ENCODE results near the gene NRCAM. TPM values are rescaled to one million over a fixed set of nuclear protein-coding genes. Genes with fewer than 3 reads are reported as not detected.

NRCAM gene
- total RNA-seq, 1 experiment from 2014 or later: 1.1 TPM

DNA sequence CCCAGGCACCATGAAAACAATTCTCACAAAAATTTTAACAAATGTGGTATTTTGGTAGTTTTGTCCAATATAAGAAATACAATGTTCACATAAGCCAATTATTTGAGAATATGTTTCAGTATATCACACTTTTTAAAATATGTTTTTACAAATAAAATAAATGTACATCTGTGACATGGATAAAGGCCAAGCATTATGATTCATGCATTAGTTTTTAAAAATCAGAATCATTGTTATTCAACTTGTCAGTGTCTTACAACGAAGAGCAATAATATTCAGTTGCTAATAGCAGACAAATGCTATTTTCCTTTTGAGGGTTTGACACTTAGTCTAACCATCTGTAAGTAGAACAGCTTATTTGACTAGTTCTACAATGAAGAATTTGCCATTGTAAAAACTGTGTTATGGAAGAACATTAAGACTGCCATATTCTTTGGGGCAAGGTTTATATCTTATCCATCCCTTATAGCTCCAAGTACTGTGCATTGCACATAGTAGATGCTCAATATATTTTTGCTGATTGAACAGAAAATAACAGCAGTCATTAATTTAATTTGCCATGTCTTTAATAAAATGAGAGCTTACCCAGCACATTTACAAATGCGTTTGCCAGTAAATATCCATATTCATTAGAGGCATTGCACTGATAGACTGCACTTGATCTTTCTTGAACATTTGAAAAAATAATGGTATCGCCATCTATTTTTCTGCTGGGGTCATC lies 258.7 kb downstream of the NRCAM start:
- intact Hi-C loops (cut with micrococcal nuclease): no loop called here
- Mint-ChIP-seq H3K4me1 (ENCODE audit: insufficient read depth, unreplicated experiment) (peaks cover 9% of the 10 kb centered on the region), H3K27ac (ENCODE audit: low read depth, unreplicated experiment) (no peak overlapping the region), H3K36me3 (ENCODE audit: insufficient read depth, unreplicated experiment) (no peaks in the 10 kb centered on the region), H3K27me3 (ENCODE audit: insufficient read depth, unreplicated experiment) (no peaks in the 10 kb centered on the region), H3K4me3 (ENCODE audit: unreplicated experiment) (no peak overlapping the region), H3K9me3 (ENCODE audit: unreplicated experiment) (no peaks in the 10 kb centered on the region)
- DNase-seq (ENCODE audit: unreplicated experiment): no peak
- ChIA-PET CTCF (interaction anchor here (0.6 kb wide), 1 partner anchor 402 kb away, joined by 3 read pairs; no protein-coding TSS in a partner anchor), POLR2A (interaction anchor here (0.8 kb wide), 1 partner anchor 205 kb away, joined by 3 read pairs; no protein-coding TSS in a partner anchor)
- BruUV-seq (replicated peaks): no TSS peak
- TF ChIP-seq, protein P1, sequence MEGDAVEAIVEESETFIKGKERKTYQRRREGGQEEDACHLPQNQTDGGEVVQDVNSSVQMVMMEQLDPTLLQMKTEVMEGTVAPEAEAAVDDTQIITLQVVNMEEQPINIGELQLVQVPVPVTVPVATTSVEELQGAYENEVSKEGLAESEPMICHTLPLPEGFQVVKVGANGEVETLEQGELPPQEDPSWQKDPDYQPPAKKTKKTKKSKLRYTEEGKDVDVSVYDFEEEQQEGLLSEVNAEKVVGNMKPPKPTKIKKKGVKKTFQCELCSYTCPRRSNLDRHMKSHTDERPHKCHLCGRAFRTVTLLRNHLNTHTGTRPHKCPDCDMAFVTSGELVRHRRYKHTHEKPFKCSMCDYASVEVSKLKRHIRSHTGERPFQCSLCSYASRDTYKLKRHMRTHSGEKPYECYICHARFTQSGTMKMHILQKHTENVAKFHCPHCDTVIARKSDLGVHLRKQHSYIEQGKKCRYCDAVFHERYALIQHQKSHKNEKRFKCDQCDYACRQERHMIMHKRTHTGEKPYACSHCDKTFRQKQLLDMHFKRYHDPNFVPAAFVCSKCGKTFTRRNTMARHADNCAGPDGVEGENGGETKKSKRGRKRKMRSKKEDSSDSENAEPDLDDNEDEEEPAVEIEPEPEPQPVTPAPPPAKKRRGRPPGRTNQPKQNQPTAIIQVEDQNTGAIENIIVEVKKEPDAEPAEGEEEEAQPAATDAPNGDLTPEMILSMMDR (IDR thresholded peaks at IDR 0.05; ENCODE audit: unreplicated experiment): no peak

DNA sequence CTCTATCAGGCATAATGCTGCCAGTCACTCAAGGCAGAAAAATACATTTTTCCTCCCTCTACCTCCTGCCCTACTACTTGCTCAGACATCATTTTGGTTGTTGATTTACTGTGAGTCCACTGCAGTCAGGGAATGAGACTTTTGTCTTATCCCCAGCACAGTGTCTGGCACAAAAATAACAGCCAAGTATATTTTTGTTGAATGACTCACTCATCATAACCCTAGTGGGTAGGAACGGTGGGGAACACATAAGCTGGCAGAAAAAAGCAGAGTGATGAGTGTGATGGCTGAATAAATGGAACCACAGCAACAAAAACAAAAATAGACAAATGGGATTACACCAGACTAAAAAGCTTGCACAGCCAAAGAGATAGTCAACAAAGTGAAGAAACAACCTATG lies 260.2 kb downstream of the NRCAM start:
- POLR2A ChIA-PET: no interaction called here
- CTCF ChIA-PET: no interaction called here
- TF ChIP-seq, protein P1 (IDR thresholded peaks at IDR 0.05; ENCODE audit: unreplicated experiment): no peak
- peak; percentile 77 for DNase-seq (ENCODE audit: unreplicated experiment)
- intact Hi-C loops (cut with micrococcal nuclease): no loop called here
- BruUV-seq (replicated peaks): no TSS peak
- H3K27me3 Mint-ChIP-seq (ENCODE audit: insufficient read depth, unreplicated experiment): no peaks in the 10 kb centered on the region
- peaks cover 4% of the 10 kb centered on the region for H3K36me3 Mint-ChIP-seq (ENCODE audit: insufficient read depth, unreplicated experiment)
- peaks cover 9% of the 10 kb centered on the region for H3K4me1 Mint-ChIP-seq (ENCODE audit: insufficient read depth, unreplicated experiment)
- no peaks in the 10 kb centered on the region for H3K9me3 Mint-ChIP-seq (ENCODE audit: unreplicated experiment)
- no peak overlapping the region for H3K4me3 Mint-ChIP-seq (ENCODE audit: unreplicated experiment)
- no peak overlapping the region for H3K27ac Mint-ChIP-seq (ENCODE audit: low read depth, unreplicated experiment)

DNA sequence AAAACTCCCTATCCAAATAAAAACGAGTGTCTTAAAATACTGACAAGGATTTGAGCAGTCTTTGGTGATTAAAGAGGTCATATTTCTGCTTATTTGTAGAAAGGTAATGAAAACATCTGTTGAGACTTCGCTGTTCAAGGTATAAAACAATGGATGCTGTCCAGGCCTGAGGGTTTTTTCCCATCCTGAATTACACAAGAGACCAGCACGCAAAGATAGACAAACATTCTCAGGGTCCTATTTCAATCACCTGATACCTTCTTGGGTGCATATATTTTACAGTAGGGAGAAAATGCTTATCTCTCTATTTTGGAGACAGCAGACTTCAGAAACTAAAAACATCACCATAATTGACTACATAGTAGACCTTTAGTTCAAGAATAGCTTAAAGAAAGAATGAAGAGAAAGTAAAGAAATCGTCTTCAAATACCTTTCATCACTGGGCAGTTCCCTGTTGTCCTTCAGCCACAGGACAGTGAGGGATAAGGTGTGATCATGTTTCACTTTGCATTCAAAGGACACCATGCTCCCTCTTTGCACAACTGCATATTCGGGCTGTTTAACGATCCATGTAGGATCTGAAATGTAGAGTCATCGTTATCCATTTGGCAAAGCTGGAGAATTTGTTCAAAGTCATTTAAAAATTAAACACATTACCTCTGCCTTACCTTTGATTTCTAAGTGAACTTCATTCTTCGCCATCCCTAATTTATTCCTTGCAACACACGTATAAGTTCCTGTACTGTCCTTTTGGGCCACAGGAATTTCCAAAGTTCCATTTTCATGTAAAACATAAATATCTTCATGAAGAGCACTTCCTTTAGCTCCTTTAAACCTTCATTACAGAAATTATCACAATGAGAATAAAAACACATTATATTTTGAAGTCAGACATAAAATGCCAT lies 262.4 kb downstream of the NRCAM start:
- CTCF ChIA-PET: interaction anchor here (0.7 to 1.0 kb wide), 2 partner anchors 22 to 24 kb away, joined by 3 read pairs; no protein-coding TSS in a partner anchor
- no peak overlapping the region for H3K27ac Mint-ChIP-seq (ENCODE audit: low read depth, unreplicated experiment)

More for the DNA sequence above, 262.4 kb downstream of the NRCAM start:
- POLR2A ChIA-PET: interaction anchor here (0.8 kb wide), 1 partner anchor 33 kb away, joined by 3 read pairs; no protein-coding TSS in a partner anchor
- TF ChIP-seq, protein P1 (IDR thresholded peaks at IDR 0.05; ENCODE audit: unreplicated experiment): no peak
- intact Hi-C loops (cut with micrococcal nuclease): no loop called here
- H3K4me1 Mint-ChIP-seq (ENCODE audit: insufficient read depth, unreplicated experiment): peaks cover 9% of the 10 kb centered on the region
- BruUV-seq (replicated peaks): no TSS peak
- peaks cover 3% of the 10 kb centered on the region for H3K9me3 Mint-ChIP-seq (ENCODE audit: unreplicated experiment)
- H3K27me3 Mint-ChIP-seq (ENCODE audit: insufficient read depth, unreplicated experiment): no peaks in the 10 kb centered on the region
- peaks cover 6% of the 10 kb centered on the region for H3K36me3 Mint-ChIP-seq (ENCODE audit: insufficient read depth, unreplicated experiment)
- peak; percentile 69 for DNase-seq (ENCODE audit: unreplicated experiment)
- no peak overlapping the region for H3K4me3 Mint-ChIP-seq (ENCODE audit: unreplicated experiment)

Data from MCF 10A (cell line).